Fibroblast of gingiva (primary cell): Measurements from ENCODE around the gene TERT.
A peak's percentile ranks its signal among the peaks of the same experiment; 100 is the strongest.
"Not testable (repeated sequence)": the region's sequence is repeated elsewhere in the genome, so short reads cannot be mapped to it uniquely, and the experiment has no call there.

Experiments
- DNase-seq: peaks from one replicate; pipeline ENCODE4 v3.0.0-alpha.2; 2011; ENCODE audit warnings: low read depth

TERT gene

GRCh38 chr5:1330847-1331831 lies 36.3 kb upstream of the TERT start:
- no peak for DNase-seq

- DNase-seq, result no peak
These were observed 35.4 kb upstream of the TERT start for GRCh38 chr5:1330146-1330846.

- no peak for DNase-seq
These were observed 34.3 kb upstream of the TERT start for GRCh38 chr5:1329111-1329579.

GRCh38 chr5:1328237-1329110 lies 33.6 kb upstream of the TERT start:
- peak; percentile 71 for DNase-seq

- peak; percentile 71 for DNase-seq
These were observed 32.3 kb upstream of the TERT start for GRCh38 chr5:1326901-1327756.

- not testable (repeated sequence) for DNase-seq
These were observed 31.6 kb upstream of the TERT start for GRCh38 chr5:1326532-1326875.

- DNase-seq, result peak; percentile 77
These were observed 31.1 kb upstream of the TERT start for GRCh38 chr5:1325870-1326531.

- no peak for DNase-seq
These were observed 30.4 kb upstream of the TERT start for GRCh38 chr5:1325191-1325741.

- no peak for DNase-seq
These were observed 29.9 kb upstream of the TERT start for GRCh38 chr5:1324719-1325190.

GRCh38 chr5:1324301-1324700 lies 29.4 kb upstream of the TERT start:
- DNase-seq, result no peak

GRCh38 chr5:1323803-1324173 lies 28.9 kb upstream of the TERT start:
- no peak for DNase-seq

- no peak for DNase-seq
These were observed 28.3 kb upstream of the TERT start for GRCh38 chr5:1322955-1323802.

GRCh38 chr5:1322036-1322900 lies 27.4 kb upstream of the TERT start:
- DNase-seq, result no peak

GRCh38 chr5:1321576-1321975 lies 26.7 kb upstream of the TERT start:
- no peak for DNase-seq

- no peak for DNase-seq
These were observed 25.8 kb upstream of the TERT start for GRCh38 chr5:1320436-1321344.

GRCh38 chr5:1319436-1320256 lies 24.8 kb upstream of the TERT start:
- DNase-seq, result no peak
